Activated B cell treated with CpG ODN at 0.5 μM for 24 hours (primary cell): ENCODE measurements around the gene RAD51B. TPM values are rescaled to one million over a fixed set of nuclear protein-coding genes. Genes with fewer than 3 reads are reported as not detected.

Experiments used
- ATAC-seq: fragments of 200-7000 bp; cut with Tn5 transposase; one replicate; pipeline ENCODE4 v1.10.0; 2021; ENCODE audit warnings: low read depth, mild to moderate bottlenecking, moderate library complexity
- CTCF ChIA-PET: fragments of 350-600 bp; sonication (Branson Sonifier 250); formaldehyde crosslinking; loops from one replicate; lab custom pipeline; 2021; ENCODE audit warnings: antibody characterized with exemption; lab: Charles Lee
- POLR2A ChIA-PET: fragments of 350-600 bp; sonication (Branson Sonifier 250); formaldehyde crosslinking; loops from one replicate; lab custom pipeline; 2021; ENCODE audit warnings: antibody characterized with exemption; lab: Charles Lee
- DNase-seq: peaks from one replicate; pipeline ENCODE4 v3.0.0; 2022
- H3K27ac Mint-ChIP-seq: one replicate; pipeline ENCODE4 v1.8.0; 2020; ENCODE audit warnings: mixed read lengths
- H3K27me3 Mint-ChIP-seq: one replicate; pipeline ENCODE4 v1.8.0; 2021; ENCODE audit warnings: mixed read lengths
- H3K36me3 Mint-ChIP-seq: one replicate; pipeline ENCODE4 v1.8.0; 2021; ENCODE audit warnings: low read depth, mixed read lengths
- H3K4me1 Mint-ChIP-seq: one replicate; pipeline ENCODE4 v1.8.0; 2021; ENCODE audit warnings: mixed read lengths
- H3K4me3 Mint-ChIP-seq: one replicate; pipeline ENCODE4 v1.8.0; 2020; ENCODE audit warnings: mild to moderate bottlenecking, mixed read lengths
- H3K9me3 Mint-ChIP-seq: one replicate; pipeline ENCODE4 v1.8.0; 2020; ENCODE audit warnings: mixed read lengths
- CTCF ChIP-seq: fragments of 200-600 bp; IDR thresholded peaks from one replicate; pipeline ENCODE4 v1.8.0; 2022; ENCODE audit warnings: antibody characterized with exemption, mild to moderate bottlenecking
- intact Hi-C: fragments of 100-400 bp; cut with micrococcal nuclease; formaldehyde crosslinking; loops from one replicate; pipeline ENCODE4 v1.15.1; 2024
- total RNA-seq: library from RNA; stranded (reverse); gene quantifications from 2 replicates; pipeline ENCODE4 v1.2.3, GENCODE V29; 2022

RAD51B gene
- total RNA-seq, 1 donor from 2014 or later, result 53.9 TPM

GRCh38 chr14:68518761-68519670 is 699.4 kb downstream of the RAD51B start:
- Mint-ChIP-seq H3K4me3 (no peak overlapping the region), H3K9me3 (no peaks in the 10 kb centered on the region), H3K36me3 (no peaks in the 10 kb centered on the region), H3K27me3 (no peaks in the 10 kb centered on the region), H3K4me1 (peaks cover 66% of the 10 kb centered on the region), H3K27ac (peak overlapping the region; percentile 82)
- DNase-seq (no peak), ATAC-seq (no peak)
- intact Hi-C loops, result no loop called here
- POLR2A ChIA-PET, result interaction anchor here (0.6 to 4.6 kb wide), 11 partner anchors 9 to 298 kb away, joined by 3 to 31 read pairs (median 4); partner anchors contain the start of gene ZFP36L1
- no peak for TF ChIP-seq CTCF
- CTCF ChIA-PET, result interaction anchor here (1.1 kb wide), 1 partner anchor 24 kb away, joined by 3 read pairs; no protein-coding TSS in a partner anchor

DNA sequence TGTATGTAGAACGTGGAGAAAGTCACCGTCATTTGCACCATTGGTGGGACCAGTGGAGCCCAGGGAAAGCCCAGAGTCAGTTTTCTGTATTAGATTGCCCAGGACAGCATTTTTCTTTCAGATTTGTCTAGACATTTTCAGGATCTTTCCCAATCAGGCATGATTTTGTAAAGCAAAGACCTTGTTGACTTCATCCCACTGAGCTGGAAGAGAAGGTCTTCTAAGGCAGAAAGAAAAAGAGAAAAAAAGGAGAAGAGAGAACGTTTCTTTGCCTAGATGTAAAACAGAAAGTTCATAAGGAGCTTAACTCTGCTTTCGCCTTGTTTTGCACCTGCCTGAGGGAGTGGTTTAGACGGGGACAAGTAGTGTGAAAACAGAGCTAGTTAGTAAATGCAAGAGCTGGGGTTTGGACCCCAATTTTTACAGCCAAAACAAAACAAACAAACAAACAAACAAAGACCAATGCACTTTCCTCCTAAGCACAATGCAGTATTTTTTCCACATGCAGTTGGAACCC is 700.1 kb downstream of the RAD51B start:
- intact Hi-C loops, result no loop called here
- Mint-ChIP-seq H3K4me1 (peaks cover 59% of the 10 kb centered on the region), H3K27me3 (no peaks in the 10 kb centered on the region)

DNA sequence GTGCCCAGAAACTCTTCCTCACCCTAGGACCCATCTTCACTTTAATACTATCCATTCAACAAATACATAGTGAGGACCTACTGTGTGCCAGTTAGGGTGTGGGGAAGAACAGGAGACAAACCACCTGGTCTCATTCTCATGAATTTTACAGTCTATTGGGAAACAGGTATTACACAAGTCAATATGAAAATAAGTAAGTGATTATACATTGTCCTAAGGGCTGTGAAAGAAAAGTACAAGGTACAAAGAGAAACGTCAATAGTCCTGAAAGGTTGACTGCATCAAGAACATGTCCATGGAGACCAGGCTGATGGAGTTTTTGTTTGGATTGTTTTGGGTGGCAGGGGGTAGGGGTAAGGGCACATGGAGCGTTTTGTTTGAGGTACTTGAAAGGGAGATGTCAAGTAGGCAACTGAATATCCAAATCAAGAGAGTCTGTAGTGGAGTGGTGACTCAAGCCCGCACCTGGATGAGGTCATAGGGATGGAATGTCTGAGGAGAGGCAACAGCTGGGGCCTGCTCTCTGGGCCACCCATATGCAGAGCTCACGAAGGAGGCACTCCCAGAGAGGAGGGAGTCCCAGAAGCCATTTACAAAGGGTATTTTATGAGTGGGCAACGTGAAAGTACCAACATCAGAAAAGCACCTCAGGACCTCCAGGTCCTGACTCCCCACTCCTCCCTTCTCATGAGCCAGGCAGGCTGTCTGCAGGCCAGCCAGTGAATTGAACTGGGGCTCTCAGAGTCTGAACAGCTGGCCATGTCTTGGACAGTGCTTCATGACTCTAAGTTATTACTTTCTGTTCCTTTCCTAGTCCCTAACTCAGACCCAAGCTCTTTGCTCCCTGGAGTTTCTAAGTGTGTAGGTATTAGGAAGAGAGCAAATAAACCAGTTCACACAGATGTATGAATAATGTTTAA is 701.3 kb downstream of the RAD51B start:
- intact Hi-C loops, result no loop called here
- ChIA-PET POLR2A (interaction anchor here (0.7 to 4.6 kb wide), 6 partner anchors 8 to 274 kb away, joined by 3 to 31 read pairs (median 6); partner anchors contain the start of gene ZFP36L1), CTCF (interaction anchor here (0.6 kb wide), 1 partner anchor 28 kb away, joined by 3 read pairs; no protein-coding TSS in a partner anchor)
- no peak overlapping the region for H3K27ac Mint-ChIP-seq
- ATAC-seq, result no peak
- H3K9me3 Mint-ChIP-seq, result peaks cover 3% of the 10 kb centered on the region
- H3K36me3 Mint-ChIP-seq, result no peaks in the 10 kb centered on the region
- DNase-seq, result no peak
- no peak overlapping the region for H3K4me3 Mint-ChIP-seq
- TF ChIP-seq CTCF, result no peak
- H3K4me1 Mint-ChIP-seq, result peaks cover 56% of the 10 kb centered on the region
- H3K27me3 Mint-ChIP-seq, result no peaks in the 10 kb centered on the region

More for the DNA sequence above, 700.1 kb downstream of the RAD51B start:
- Mint-ChIP-seq H3K9me3 (peaks cover under 1% of the 10 kb centered on the region), H3K27ac (peak overlapping the region; percentile 82), H3K36me3 (no peaks in the 10 kb centered on the region), H3K4me3 (peak overlapping the region; percentile 25)
- peak; percentile 42 for ATAC-seq
- POLR2A ChIA-PET, result interaction anchor here (0.6 to 4.6 kb wide), 8 partner anchors 12 to 297 kb away, joined by 3 to 31 read pairs (median 4); partner anchors contain the start of gene ZFP36L1
- no peak for TF ChIP-seq CTCF
- no peak for DNase-seq
- CTCF ChIA-PET, result interaction anchor here (1.1 kb wide), 1 partner anchor 23 kb away, joined by 3 read pairs; no protein-coding TSS in a partner anchor

GRCh38 chr14:68521557-68521901 is 702.0 kb downstream of the RAD51B start:
- Mint-ChIP-seq H3K27ac (no peak overlapping the region), H3K9me3 (peaks cover 3% of the 10 kb centered on the region), H3K27me3 (no peaks in the 10 kb centered on the region), H3K4me3 (no peak overlapping the region), H3K4me1 (peaks cover 59% of the 10 kb centered on the region), H3K36me3 (no peaks in the 10 kb centered on the region)
- DNase-seq (no peak), ATAC-seq (no peak)
- CTCF ChIA-PET, result interaction anchor here (0.6 kb wide), 1 partner anchor 28 kb away, joined by 3 read pairs; no protein-coding TSS in a partner anchor
- POLR2A ChIA-PET, result interaction anchor here (1.1 to 9.1 kb wide), 4 partner anchors 8 to 271 kb away, joined by 4 to 74 read pairs (median 17); partner anchors contain the start of gene ZFP36L1
- no peak for TF ChIP-seq CTCF
- intact Hi-C loops, result no loop called here
